ENCODE results near the gene NDUFS3. TPM values are rescaled to one million over a fixed set of nuclear protein-coding genes. Genes with fewer than 3 reads are reported as not detected.
"Not testable (repeated sequence)": the region's sequence is repeated elsewhere in the genome, so short reads cannot be mapped to it uniquely, and the experiment has no call there.

NDUFS3 gene
- total RNA-seq, 1 donor from 2014 or later: 127 TPM

GRCh38 chr11:47558695-47559094 lies 20.2 kb upstream of the NDUFS3 start:
- intact Hi-C loops (cut with micrococcal nuclease): no loop called here

GRCh38 chr11:47560426-47560825 lies 18.4 kb upstream of the NDUFS3 start:
- intact Hi-C loops (cut with micrococcal nuclease): no loop called here

- intact Hi-C loops (cut with micrococcal nuclease): not testable (repeated sequence)
These were observed 16.5 kb upstream of the NDUFS3 start for GRCh38 chr11:47562393-47562792.

- intact Hi-C loops (cut with micrococcal nuclease): not testable (repeated sequence)
These were observed 14.5 kb upstream of the NDUFS3 start for GRCh38 chr11:47564366-47564765.

GRCh38 chr11:47564933-47565339 lies 13.9 kb upstream of the NDUFS3 start:
- intact Hi-C loops (cut with micrococcal nuclease): loop anchor here (1.0 kb wide), 1 partner anchor 12 kb away; the partner anchor contains the start of gene CELF1

GRCh38 chr11:47565340-47566148 lies 13.3 kb upstream of the NDUFS3 start, which contains the start of gene PTPMT1:
Gene PTPMT1, plus strand, starts transcription at chr11:47565599. Its CDS starts 24 bp downstream, at chr11:47565623.
- intact Hi-C loops (cut with micrococcal nuclease): loop anchor here (1.0 kb wide), 2 partner anchors 12 to 13 kb away; partner anchors contain the start of genes CELF1 and KBTBD4

GRCh38 chr11:47566149-47566698 lies 12.7 kb upstream of the NDUFS3 start:
- intact Hi-C loops (cut with micrococcal nuclease): loop anchor here (1.0 kb wide), 1 partner anchor 12 kb away; the partner anchor contains the start of gene KBTBD4

GRCh38 chr11:47569646-47570045 lies 9.2 kb upstream of the NDUFS3 start:
- intact Hi-C loops (cut with micrococcal nuclease): no loop called here

GRCh38 chr11:47570651-47571356 lies 8.1 kb upstream of the NDUFS3 start:
- intact Hi-C loops (cut with micrococcal nuclease): no loop called here

GRCh38 chr11:47571357-47571729 lies 7.5 kb upstream of the NDUFS3 start:
- intact Hi-C loops (cut with micrococcal nuclease): no loop called here

- intact Hi-C loops (cut with micrococcal nuclease): no loop called here
These were observed 7.0 kb upstream of the NDUFS3 start for GRCh38 chr11:47571895-47572294.

GRCh38 chr11:47572715-47573255 lies 6.1 kb upstream of the NDUFS3 start:
- intact Hi-C loops (cut with micrococcal nuclease): no loop called here

GRCh38 chr11:47573321-47573720 lies 5.6 kb upstream of the NDUFS3 start:
- intact Hi-C loops (cut with micrococcal nuclease): no loop called here

- intact Hi-C loops (cut with micrococcal nuclease): loop anchor here (1.0 to 5.0 kb wide), 3 partner anchors 11 to 360 kb away; partner anchors contain the start of gene NUP160
These were observed 1.3 kb upstream of the NDUFS3 start for GRCh38 chr11:47577460-47578041.

- intact Hi-C loops (cut with micrococcal nuclease): no loop called here
These were observed 5.0 kb downstream of the NDUFS3 start for GRCh38 chr11:47583844-47584243.

GRCh38 chr11:47586098-47586855 lies 7.4 kb downstream of the NDUFS3 start, which contains the start of gene FAM180B:
Gene FAM180B, plus strand, starts transcription at chr11:47586678. Its CDS starts 91 bp downstream, at chr11:47586769.
- intact Hi-C loops (cut with micrococcal nuclease): no loop called here

GRCh38 chr11:47587039-47587716 lies 8.3 kb downstream of the NDUFS3 start:
- intact Hi-C loops (cut with micrococcal nuclease): no loop called here

- intact Hi-C loops (cut with micrococcal nuclease): no loop called here
These were observed 9.0 kb downstream of the NDUFS3 start for GRCh38 chr11:47587723-47588326.

GRCh38 chr11:47589118-47589517 lies 10.2 kb downstream of the NDUFS3 start:
- intact Hi-C loops (cut with micrococcal nuclease): no loop called here

Measured in T-helper 2 cell treated with Interferon-gamma antibody and Interleukin-4, amounts not matched to agents 100 ng/mL and 5 ng/mL, for 36 hours (primary cell).